Lung (tissue), 12 donors: ENCODE measurements around the gene FAM227B. TPM values are rescaled to one million over a fixed set of nuclear protein-coding genes. Genes with fewer than 3 reads are reported as not detected.
"Not testable (repeated sequence)": the region's sequence is repeated elsewhere in the genome, so short reads cannot be mapped to it uniquely, and the experiment has no call there.

Experiments
- ATAC-seq: fragments of 200-7000 bp; cut with Tn5 transposase; one replicate; pipeline ENCODE4 v1.9.1; 2020; ENCODE audit warnings: moderate number of reproducible peaks; ENCODE audit not compliant: insufficient read depth, low FRiP score
- DNase-seq, 3 donors: peaks; one replicate each; pipeline ENCODE4 v3.0.0-alpha.2; 2013 to 2017
- H3K27ac ChIP-seq, 2 donors: one replicate each; pipeline ENCODE4 v1.5.1; 2013; ENCODE audit warnings: mild to moderate bottlenecking in 2 of 2, moderate library complexity in 2 of 2, control low read depth in 1 of 2, inconsistent platforms in 1 of 2, low read depth in 1 of 2, low read length in 1 of 2
- H3K27me3 ChIP-seq, 3 donors: one replicate each; pipeline ENCODE4 v1.5.1; 2013; ENCODE audit warnings: low read length in 2 of 3; ENCODE audit not compliant: control insufficient read depth in 3 of 3, insufficient read depth in 3 of 3
- H3K36me3 ChIP-seq, 4 donors: one replicate each; pipeline ENCODE4 v1.5.1; 2013; ENCODE audit warnings: low read length in 4 of 4, mild to moderate bottlenecking in 1 of 4, moderate library complexity in 1 of 4; ENCODE audit not compliant: control insufficient read depth in 4 of 4, insufficient read depth in 4 of 4
- H3K4me1 ChIP-seq, 5 donors: one replicate each; pipeline ENCODE4 v1.5.1; 2013; ENCODE audit warnings: low read length in 5 of 5, mild to moderate bottlenecking in 2 of 5, moderate library complexity in 1 of 5; ENCODE audit not compliant: control insufficient read depth in 5 of 5, insufficient read depth in 5 of 5
- H3K4me3 ChIP-seq: one replicate; pipeline ENCODE4 v1.5.1; 2013; ENCODE audit warnings: mild to moderate bottlenecking, control low read depth, moderate library complexity
- H3K9ac ChIP-seq, 2 donors: one replicate each; pipeline ENCODE4 v1.5.1; 2013; ENCODE audit warnings: low read length in 2 of 2, control low read depth in 1 of 2; ENCODE audit not compliant: insufficient read depth in 1 of 2
- H3K9me3 ChIP-seq, 4 donors: one replicate each; pipeline ENCODE4 v1.5.1; 2013; ENCODE audit warnings: low read length in 3 of 4, mild to moderate bottlenecking in 1 of 4, moderate library complexity in 1 of 4; ENCODE audit not compliant: control insufficient read depth in 4 of 4, insufficient read depth in 3 of 4
- CTCF ChIP-seq: IDR thresholded peaks from 2 replicates; pipeline ENCODE4 v1.5.1; 2012; ENCODE audit warnings: mild to moderate bottlenecking; ENCODE audit errors: control extremely low read depth, extremely low read depth
- WGBS, 2 donors: extraction: QIAGEN DNeasy Blood & Tissue Kit; methylation state at CpG; one replicate each; pipeline ENCODE4 v1.1.7; 2013; 5-methylcytosine and 5-hydroxymethylcytosine counted together
- polyA plus RNA-seq, 2 donors: library from polyadenylated mRNA; stranded (reverse); fragments of 200-250 nt; gene quantifications; one replicate each; pipeline ENCODE4 v1.2.1, GENCODE V29; 2013
- total RNA-seq, 2 donors: library from RNA; depleted of rRNA in 1 of 2; stranded (reverse); fragments of >200 nt in 1 of 2; gene quantifications; one replicate each; pipeline ENCODE4 v1.2.1, GENCODE V29; 2014 to 2021
- donor health status: control.
- donor health status: control.
- donor health status: Bipolar disorder and iron deficiency.
- donor health status: healthy.
- donor health status: DM: yes; HTN: yes; CAD: no.

Gene FAM227B
- total and polyA plus RNA-seq, 4 donors = 2.2 to 14.5 (median 4.7) TPM

- ATAC-seq (no peak), DNase-seq (no peak)
- Histone ChIP-seq H3K27ac (no peak overlapping the region), H3K36me3 (no peaks in the 10 kb centered on the region), H3K4me3 (no peak overlapping the region), H3K4me1 (no peaks in the 10 kb centered on the region), H3K27me3 (no peaks in the 10 kb centered on the region), H3K9ac (no peak overlapping the region), H3K9me3 (no peaks in the 10 kb centered on the region)
- 74 to 76% methylated on average over 1 of the region's 1 CpG for WGBS, 2 donors
- TF ChIP-seq CTCF = no peak
These were observed 248.3 kb downstream of the FAM227B start for GRCh38 chr15:49372366-49372765.

GRCh38 chr15:49370782-49371181 lies 249.8 kb downstream of the FAM227B start:
- no peak overlapping the region for H3K9ac ChIP-seq
- no peak for ATAC-seq
- H3K4me3 ChIP-seq = no peak overlapping the region
- DNase-seq = peak in 2 of 3 donors; percentile 24 to 39
- no peaks in the 10 kb centered on the region for H3K4me1 ChIP-seq
- WGBS, 2 donors = 84 to 95% methylated on average over 1 of the region's 1 CpG
- peaks cover 0 to 3% (median 0%) of the 10 kb centered on the region in 4 donors for H3K9me3 ChIP-seq
- H3K27ac ChIP-seq = no peak overlapping the region
- H3K36me3 ChIP-seq = no peaks in the 10 kb centered on the region
- no peak for TF ChIP-seq CTCF
- no peaks in the 10 kb centered on the region for H3K27me3 ChIP-seq

GRCh38 chr15:49366496-49366895 lies 254.1 kb downstream of the FAM227B start:
- Histone ChIP-seq H3K9ac (no peak overlapping the region), H3K27me3 (no peaks in the 10 kb centered on the region), H3K4me3 (no peak overlapping the region), H3K9me3 (peaks cover 0 to 3% (median 0%) of the 10 kb centered on the region in 4 donors), H3K27ac (no peak overlapping the region), H3K4me1 (no peaks in the 10 kb centered on the region), H3K36me3 (no peaks in the 10 kb centered on the region)
- no peak for DNase-seq
- ATAC-seq = no peak
- no peak for TF ChIP-seq CTCF
- WGBS, 2 donors = 96 to 98% methylated on average over 21 to 22 of the region's 22 CpGs

- no peaks in the 10 kb centered on the region for H3K27me3 ChIP-seq
- no peak for ATAC-seq
- H3K9ac ChIP-seq = no peak overlapping the region
These were observed 259.2 kb downstream of the FAM227B start for GRCh38 chr15:49361370-49361769.

DNA sequence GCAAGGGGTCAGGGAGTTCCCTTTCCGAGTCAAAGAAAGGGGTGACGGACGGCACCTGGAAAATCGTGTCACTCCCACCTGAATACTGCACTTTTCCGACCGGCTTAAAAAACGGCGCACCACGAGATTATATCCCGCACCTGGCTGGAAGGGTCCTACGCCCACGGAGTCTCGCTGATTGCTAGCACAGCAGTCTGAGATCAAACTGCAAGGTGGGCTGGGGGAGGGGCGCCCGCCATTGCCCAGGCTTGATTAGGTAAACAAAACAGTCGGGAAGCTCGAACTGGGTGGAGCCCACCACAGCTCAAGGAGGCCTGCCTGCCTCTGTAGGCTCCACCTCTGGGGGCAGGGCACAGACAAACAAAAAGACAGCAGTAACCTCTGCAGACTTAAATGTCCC lies 266.2 kb downstream of the FAM227B start:
- WGBS, 2 donors = 83 to 92% methylated on average over 16 to 17 of the region's 17 CpGs
- H3K4me1 ChIP-seq, H3K27ac ChIP-seq, DNase-seq, H3K9ac ChIP-seq, H3K9me3 ChIP-seq, H3K27me3 ChIP-seq, H3K36me3 ChIP-seq, ATAC-seq, H3K4me3 ChIP-seq: not testable (repeated sequence)

More at GRCh38 chr15:49361370-49361769, 259.2 kb downstream of the FAM227B start:
- no peak for TF ChIP-seq CTCF
- WGBS, 2 donors = 91 to 95% methylated on average over 3 of the region's 3 CpGs
- Histone ChIP-seq H3K4me1 (no peaks in the 10 kb centered on the region), H3K4me3 (no peak overlapping the region), H3K36me3 (no peaks in the 10 kb centered on the region), H3K27ac (no peak overlapping the region), H3K9me3 (peaks cover 0 to under 1% (median 0%) of the 10 kb centered on the region in 4 donors)
- no peak for DNase-seq
